PC-9 (cell line): ENCODE data around the gene PPM1H. TPM values are rescaled to one million over a fixed set of nuclear protein-coding genes. Genes with fewer than 3 reads are reported as not detected.

Experiments
- BruUV-seq: library from RNA; stranded (reverse); fragments of 400-500 nt; replicated peaks from 2 replicates; lab custom pipeline; 2021; lab: Mats Ljungman, UMichigan
- CTCF ChIA-PET: fragments of 300-600 bp; sonication (Branson Sonifier 250); formaldehyde crosslinking; loops from one replicate; lab custom pipeline; 2022; ENCODE audit warnings: antibody characterized with exemption; lab: Charles Lee
- POLR2A ChIA-PET: fragments of 300-600 bp; sonication (Branson Sonifier 250); formaldehyde crosslinking; loops from one replicate; lab custom pipeline; 2022; ENCODE audit warnings: antibody characterized with exemption; ENCODE audit not compliant: unreplicated experiment; lab: Charles Lee
- DNase-seq, 2 experiments: peaks; one replicate each; pipeline versions ENCODE4 v3.0.0 to v3.0.0-alpha.2; 2015 to 2022; ENCODE audit warnings: mixed read lengths in 1 of 2
- H2AFZ ChIP-seq: fragments of 200-600 bp; sonication (generic); 2 replicates; pipeline ENCODE4 v1.8.1; 2017; ENCODE audit warnings: antibody characterized with exemption
- H3F3A ChIP-seq: fragments of 200-600 bp; sonication (generic); 2 replicates; pipeline ENCODE4 v1.8.1; 2017; ENCODE audit warnings: antibody characterized with exemption, mild to moderate bottlenecking, low read depth; ENCODE audit not compliant: insufficient read depth
- H3K27ac ChIP-seq: fragments of 200-600 bp; sonication (generic); 2 replicates; pipeline ENCODE4 v1.6.1; 2016; ENCODE audit warnings: mixed run types
- H3K27me3 ChIP-seq: fragments of 200-600 bp; sonication (generic); 2 replicates; pipeline ENCODE4 v1.6.1; 2016; ENCODE audit warnings: low read depth, mixed run types; ENCODE audit not compliant: insufficient read depth
- H3K36me3 ChIP-seq: fragments of 200-600 bp; sonication (generic); 2 replicates; pipeline ENCODE4 v1.6.1; 2016; ENCODE audit warnings: low read depth, mixed run types
- H3K4me1 ChIP-seq: fragments of 200-600 bp; sonication (generic); replicated peaks from 2 replicates; pipeline ENCODE4 v1.6.1; 2016; ENCODE audit warnings: mixed run types; ENCODE audit not compliant: insufficient read depth
- H3K4me2 ChIP-seq: fragments of 200-600 bp; sonication (generic); 2 replicates; pipeline ENCODE4 v1.6.1; 2017; ENCODE audit warnings: mixed run types
- H3K4me3 ChIP-seq: fragments of 200-600 bp; sonication (generic); 2 replicates; pipeline ENCODE4 v1.6.1; 2016; ENCODE audit warnings: mixed run types
- H3K79me2 ChIP-seq: fragments of 200-600 bp; sonication (generic); 2 replicates; pipeline ENCODE4 v1.6.1; 2017; ENCODE audit warnings: low read depth, mixed run types
- H3K9me2 ChIP-seq: fragments of 200-600 bp; sonication (generic); 2 replicates; pipeline ENCODE4 v1.8.1; 2017; ENCODE audit warnings: mild to moderate bottlenecking; ENCODE audit not compliant: insufficient read depth
- H3K9me3 ChIP-seq: fragments of 200-600 bp; sonication (generic); 2 replicates; pipeline ENCODE4 v1.8.1; 2016; ENCODE audit warnings: low read depth; ENCODE audit not compliant: insufficient read depth
- H4K20me1 ChIP-seq: fragments of 200-600 bp; sonication (generic); 2 replicates; pipeline ENCODE4 v1.8.1; 2017; ENCODE audit not compliant: insufficient read depth
- CTCF ChIP-seq: fragments of 200-600 bp; sonication (generic); conservative IDR thresholded peaks from 2 replicates; pipeline ENCODE4 v1.6.1; 2017; ENCODE audit warnings: mixed run types, antibody characterized with exemption, mild to moderate bottlenecking, moderate library complexity
- EZH2 ChIP-seq: fragments of 200-600 bp; sonication (generic); IDR thresholded peaks from 2 replicates; pipeline ENCODE4 v1.8.0; 2017; ENCODE audit warnings: antibody characterized with exemption, low read depth
- intact Hi-C: fragments of 100-400 bp; cut with micrococcal nuclease; formaldehyde crosslinking; loops from one replicate; pipeline ENCODE4 v1.10.0; 2022; ENCODE audit not compliant: unreplicated experiment
- total RNA-seq: library from RNA; stranded (reverse); gene quantifications from 2 replicates; pipeline ENCODE4 v1.2.3, GENCODE V29; 2021

The PPM1H gene
- total RNA-seq, 1 experiment from 2014 or later, result 11.4 TPM

GRCh38 chr12:62971769-62972525, 37.0 kb upstream of the PPM1H start:
- Histone ChIP-seq H3K79me2 (no peaks in the 10 kb centered on the region), H3K27ac (no peak overlapping the region), H3K9me3 (no peaks in the 10 kb centered on the region), H3K4me2 (no peak overlapping the region), H3K4me3 (no peak overlapping the region), H3K4me1 (peaks cover 6% of the 10 kb centered on the region; the same call in 1 of the 2 replicates), H3K27me3 (no peaks in the 10 kb centered on the region), H3F3A (no peaks in the 10 kb centered on the region), H4K20me1 (no peaks in the 10 kb centered on the region), H3K36me3 (no peaks in the 10 kb centered on the region), H3K9me2 (no peaks in the 10 kb centered on the region; the same call in 1 of the 2 replicates), H2AFZ (no peak overlapping the region)
- CTCF ChIA-PET, result no interaction called here
- TF ChIP-seq EZH2 (no peak), CTCF (no peak)
- intact Hi-C loops, result no loop called here
- no TSS peak for BruUV-seq
- POLR2A ChIA-PET, result interaction anchor here (0.5 to 0.6 kb wide), 2 partner anchors 36 to 39 kb away, joined by 4 to 6 read pairs; no protein-coding TSS in a partner anchor
- DNase-seq, result no peak

GRCh38 chr12:62969695-62970094, 34.7 kb upstream of the PPM1H start:
- Histone ChIP-seq H3K4me2 (no peak overlapping the region), H2AFZ (no peak overlapping the region), H4K20me1 (no peaks in the 10 kb centered on the region), H3K79me2 (no peaks in the 10 kb centered on the region), H3K27me3 (no peaks in the 10 kb centered on the region), H3K4me3 (no peak overlapping the region), H3K27ac (no peak overlapping the region), H3K9me2 (no peaks in the 10 kb centered on the region; the same call in 1 of the 2 replicates), H3K9me3 (no peaks in the 10 kb centered on the region), H3F3A (no peaks in the 10 kb centered on the region; the same call in 1 of the 2 replicates), H3K36me3 (no peaks in the 10 kb centered on the region), H3K4me1 (peaks cover 15% of the 10 kb centered on the region; the same call in 1 of the 2 replicates)
- DNase-seq, result no peak
- TF ChIP-seq CTCF, result no peak
- no peak for TF ChIP-seq EZH2
- intact Hi-C loops, result no loop called here
- ChIA-PET POLR2A (no interaction called here), CTCF (no interaction called here)
- no TSS peak for BruUV-seq

GRCh38 chr12:62967701-62968100, 32.8 kb upstream of the PPM1H start:
- no peak overlapping the region for H3K4me3 ChIP-seq
- no peaks in the 10 kb centered on the region for H3K27me3 ChIP-seq
- no peaks in the 10 kb centered on the region; the same call in 1 of the 2 replicates for H3K9me2 ChIP-seq
- no peaks in the 10 kb centered on the region for H3K36me3 ChIP-seq
- no peaks in the 10 kb centered on the region for H3K9me3 ChIP-seq
- H4K20me1 ChIP-seq, result no peaks in the 10 kb centered on the region
- H3K27ac ChIP-seq, result peak overlapping the region; percentile 71; the same call in 1 of the 2 replicates
- H3K79me2 ChIP-seq, result no peaks in the 10 kb centered on the region
- no peaks in the 10 kb centered on the region; the same call in 1 of the 2 replicates for H3F3A ChIP-seq
- H3K4me2 ChIP-seq, result no peak overlapping the region
- no peak for DNase-seq
- CTCF ChIA-PET, result no interaction called here
- TF ChIP-seq CTCF, result no peak
- no peak for TF ChIP-seq EZH2
- POLR2A ChIA-PET, result no interaction called here
- no peak overlapping the region for H2AFZ ChIP-seq
- no TSS peak for BruUV-seq
- H3K4me1 ChIP-seq, result peaks cover 15% of the 10 kb centered on the region; the same call in 1 of the 2 replicates
- intact Hi-C loops, result no loop called here
